AG04450 (cell line): ENCODE measurements around the gene METTL9. TPM values are rescaled to one million over a fixed set of nuclear protein-coding genes. Genes with fewer than 3 reads are reported as not detected.

Experiments
- CTCF ChIA-PET: fragments of 300-600, 350-600 bp; formaldehyde crosslinking; extraction: SDS; loops from one replicate; lab custom pipeline; 2022; ENCODE audit warnings: antibody characterized with exemption, inconsistent platforms; lab: Charles Lee
- POLR2A ChIA-PET: fragments of 350-600 bp; formaldehyde crosslinking; extraction: SDS; loops from one replicate; lab custom pipeline; 2021; ENCODE audit warnings: antibody characterized with exemption, inconsistent platforms; lab: Yijun Ruan, JAX
- DNase-seq: peaks from one replicate; pipeline ENCODE4 v3.0.0-alpha.2; 2011; ENCODE audit warnings: low read depth, low spot score
- H3K27ac ChIP-seq: one replicate; pipeline ENCODE4 v1.5.1; 2012; ENCODE audit warnings: low read depth, low read length, control low read depth
- H3K27me3 ChIP-seq: one replicate; pipeline ENCODE4 v1.6.0; 2012; ENCODE audit warnings: low read length; ENCODE audit not compliant: control insufficient read depth, insufficient read depth
- H3K4me3 ChIP-seq: 2 replicates; pipeline ENCODE4 v1.5.1; 2011; ENCODE audit warnings: mild to moderate bottlenecking, low read depth, low read length, control low read depth
- H3K9me3 ChIP-seq: 2 replicates; pipeline ENCODE4 v1.5.1; 2012; ENCODE audit warnings: low read length; ENCODE audit not compliant: control insufficient read depth, insufficient read depth
- polyA plus RNA-seq: library from polyadenylated mRNA; depleted of rRNA; stranded (reverse); fragments of >200 nt; gene quantifications from 2 replicates; pipeline ENCODE4 v1.2.3, GENCODE V29; 2011
- TF ChIP-seq, protein P1 (sequence below): IDR thresholded peaks from 2 replicates; pipeline ENCODE4 v1.5.1; 2011; ENCODE audit warnings: low read depth, low read length, control low read depth, inconsistent platforms

The METTL9 gene
- polyA plus RNA-seq, 1 experiment, result 142 TPM

GRCh38 chr16:21694609-21695008 lies 95.2 kb downstream of the METTL9 start:
- CTCF ChIA-PET, result interaction anchor here (1.9 to 2.3 kb wide), 2 partner anchors 13 to 37 kb away, joined by 9 to 16 read pairs; no protein-coding TSS in a partner anchor
- Histone ChIP-seq H3K27me3 (peaks cover 7% of the 10 kb centered on the region), H3K4me3 (no peak overlapping the region), H3K9me3 (no peaks in the 10 kb centered on the region), H3K27ac (no peak overlapping the region)
- DNase-seq, result no peak
- TF ChIP-seq, protein P1, sequence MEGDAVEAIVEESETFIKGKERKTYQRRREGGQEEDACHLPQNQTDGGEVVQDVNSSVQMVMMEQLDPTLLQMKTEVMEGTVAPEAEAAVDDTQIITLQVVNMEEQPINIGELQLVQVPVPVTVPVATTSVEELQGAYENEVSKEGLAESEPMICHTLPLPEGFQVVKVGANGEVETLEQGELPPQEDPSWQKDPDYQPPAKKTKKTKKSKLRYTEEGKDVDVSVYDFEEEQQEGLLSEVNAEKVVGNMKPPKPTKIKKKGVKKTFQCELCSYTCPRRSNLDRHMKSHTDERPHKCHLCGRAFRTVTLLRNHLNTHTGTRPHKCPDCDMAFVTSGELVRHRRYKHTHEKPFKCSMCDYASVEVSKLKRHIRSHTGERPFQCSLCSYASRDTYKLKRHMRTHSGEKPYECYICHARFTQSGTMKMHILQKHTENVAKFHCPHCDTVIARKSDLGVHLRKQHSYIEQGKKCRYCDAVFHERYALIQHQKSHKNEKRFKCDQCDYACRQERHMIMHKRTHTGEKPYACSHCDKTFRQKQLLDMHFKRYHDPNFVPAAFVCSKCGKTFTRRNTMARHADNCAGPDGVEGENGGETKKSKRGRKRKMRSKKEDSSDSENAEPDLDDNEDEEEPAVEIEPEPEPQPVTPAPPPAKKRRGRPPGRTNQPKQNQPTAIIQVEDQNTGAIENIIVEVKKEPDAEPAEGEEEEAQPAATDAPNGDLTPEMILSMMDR, result no peak
- POLR2A ChIA-PET, result no interaction called here

DNA sequence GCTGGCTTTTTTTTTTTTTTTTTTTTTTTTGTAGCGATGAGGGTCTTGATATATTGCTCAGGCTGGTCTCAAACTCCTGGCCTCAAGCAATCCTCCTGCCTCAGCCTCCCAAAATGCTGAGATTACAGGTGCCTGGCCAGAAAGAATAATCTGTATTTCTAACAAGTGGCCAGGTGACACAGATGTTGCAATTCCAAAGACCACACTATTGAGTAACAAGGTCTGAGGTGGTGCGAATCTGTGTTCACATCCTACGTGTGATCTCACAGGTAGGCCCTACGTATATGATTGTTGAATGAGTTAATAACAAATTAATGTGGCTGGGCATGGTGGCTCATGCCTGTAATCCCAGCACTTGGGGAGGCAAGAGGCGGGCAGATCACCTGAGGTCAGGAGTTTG lies 97.7 kb downstream of the METTL9 start:
- ChIA-PET POLR2A (no interaction called here), CTCF (interaction anchor here (0.6 to 2.4 kb wide), 3 partner anchors 11 to 56 kb away, joined by 4 to 16 read pairs (median 11); no protein-coding TSS in a partner anchor)
- H3K9me3 ChIP-seq, result no peaks in the 10 kb centered on the region
- H3K4me3 ChIP-seq, result no peak overlapping the region
- H3K27me3 ChIP-seq, result peaks cover 7% of the 10 kb centered on the region
- H3K27ac ChIP-seq, result no peak overlapping the region
- TF ChIP-seq, protein P1, result no peak
- no peak for DNase-seq

- no peak overlapping the region for H3K4me3 ChIP-seq
- H3K27me3 ChIP-seq, result peaks cover 7% of the 10 kb centered on the region
- H3K9me3 ChIP-seq, result no peaks in the 10 kb centered on the region
- POLR2A ChIA-PET, result no interaction called here
- no peak overlapping the region for H3K27ac ChIP-seq
- no peak for DNase-seq
- TF ChIP-seq, protein P1, result no peak
- CTCF ChIA-PET, result interaction anchor here (1.3 to 2.4 kb wide), 2 partner anchors 9 to 41 kb away, joined by 6 to 11 read pairs; no protein-coding TSS in a partner anchor
Measured at GRCh38 chr16:21698169-21699032, 99.0 kb downstream of the METTL9 start.

GRCh38 chr16:21701271-21701670 lies 101.9 kb downstream of the METTL9 start:
- no peak overlapping the region for H3K4me3 ChIP-seq
- CTCF ChIA-PET, result interaction anchor here (0.6 to 4.5 kb wide), 2 partner anchors 8 to 44 kb away, joined by 4 to 24 read pairs; no protein-coding TSS in a partner anchor

More at GRCh38 chr16:21701271-21701670, 101.9 kb downstream of the METTL9 start:
- Histone ChIP-seq H3K27ac (no peak overlapping the region), H3K9me3 (no peaks in the 10 kb centered on the region), H3K27me3 (peaks cover 5% of the 10 kb centered on the region)
- TF ChIP-seq, protein P1, result no peak
- DNase-seq, result no peak
- POLR2A ChIA-PET, result no interaction called here
